Fibroblast of pulmonary artery (primary cell): ENCODE data around the gene LAMA5.

Experiments used
- DNase-seq: peaks from one replicate; pipeline ENCODE4 v3.0.0-alpha.2; 2010; ENCODE audit warnings: low read depth
- H3K4me3 ChIP-seq: replicated peaks from 2 replicates; pipeline ENCODE4 v1.5.1; 2011; ENCODE audit warnings: low read depth, mild to moderate bottlenecking, control low read depth, low read length, moderate library complexity
- TF ChIP-seq, protein P1 (sequence below): IDR thresholded peaks from 2 replicates; pipeline ENCODE4 v1.5.1; 2011; ENCODE audit warnings: mild to moderate bottlenecking, control low read depth, low read length, inconsistent platforms; ENCODE audit errors: missing control alignments

LAMA5 gene

DNA sequence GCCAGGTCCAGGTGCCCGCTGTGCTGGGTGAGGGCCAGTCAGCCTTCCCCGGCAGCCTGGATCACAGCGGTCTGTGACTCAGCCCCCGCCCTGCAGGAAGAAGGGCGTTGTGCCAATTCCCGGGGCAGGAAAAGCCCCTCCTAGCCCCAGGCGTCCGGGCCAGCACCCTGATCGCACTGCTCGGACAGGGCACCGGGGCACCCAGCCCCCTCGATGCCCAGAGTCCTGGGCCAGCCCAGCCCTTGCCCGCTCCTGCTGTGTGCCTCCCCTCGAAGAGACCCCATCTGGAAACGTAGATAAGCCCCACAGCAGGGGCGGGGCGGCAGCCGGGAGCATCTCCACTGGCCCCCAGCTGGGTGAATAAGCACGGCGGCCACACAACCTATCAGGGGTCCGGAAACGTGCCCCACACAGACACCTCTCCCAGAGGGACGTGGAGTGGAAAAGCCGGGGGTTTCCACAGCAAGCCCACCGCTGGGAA is 9.9 kb downstream of the LAMA5 start:
- H3K4me3 ChIP-seq = no peak overlapping the region
- TF ChIP-seq, protein P1, sequence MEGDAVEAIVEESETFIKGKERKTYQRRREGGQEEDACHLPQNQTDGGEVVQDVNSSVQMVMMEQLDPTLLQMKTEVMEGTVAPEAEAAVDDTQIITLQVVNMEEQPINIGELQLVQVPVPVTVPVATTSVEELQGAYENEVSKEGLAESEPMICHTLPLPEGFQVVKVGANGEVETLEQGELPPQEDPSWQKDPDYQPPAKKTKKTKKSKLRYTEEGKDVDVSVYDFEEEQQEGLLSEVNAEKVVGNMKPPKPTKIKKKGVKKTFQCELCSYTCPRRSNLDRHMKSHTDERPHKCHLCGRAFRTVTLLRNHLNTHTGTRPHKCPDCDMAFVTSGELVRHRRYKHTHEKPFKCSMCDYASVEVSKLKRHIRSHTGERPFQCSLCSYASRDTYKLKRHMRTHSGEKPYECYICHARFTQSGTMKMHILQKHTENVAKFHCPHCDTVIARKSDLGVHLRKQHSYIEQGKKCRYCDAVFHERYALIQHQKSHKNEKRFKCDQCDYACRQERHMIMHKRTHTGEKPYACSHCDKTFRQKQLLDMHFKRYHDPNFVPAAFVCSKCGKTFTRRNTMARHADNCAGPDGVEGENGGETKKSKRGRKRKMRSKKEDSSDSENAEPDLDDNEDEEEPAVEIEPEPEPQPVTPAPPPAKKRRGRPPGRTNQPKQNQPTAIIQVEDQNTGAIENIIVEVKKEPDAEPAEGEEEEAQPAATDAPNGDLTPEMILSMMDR = no peak
- peak; percentile 71 for DNase-seq

DNA sequence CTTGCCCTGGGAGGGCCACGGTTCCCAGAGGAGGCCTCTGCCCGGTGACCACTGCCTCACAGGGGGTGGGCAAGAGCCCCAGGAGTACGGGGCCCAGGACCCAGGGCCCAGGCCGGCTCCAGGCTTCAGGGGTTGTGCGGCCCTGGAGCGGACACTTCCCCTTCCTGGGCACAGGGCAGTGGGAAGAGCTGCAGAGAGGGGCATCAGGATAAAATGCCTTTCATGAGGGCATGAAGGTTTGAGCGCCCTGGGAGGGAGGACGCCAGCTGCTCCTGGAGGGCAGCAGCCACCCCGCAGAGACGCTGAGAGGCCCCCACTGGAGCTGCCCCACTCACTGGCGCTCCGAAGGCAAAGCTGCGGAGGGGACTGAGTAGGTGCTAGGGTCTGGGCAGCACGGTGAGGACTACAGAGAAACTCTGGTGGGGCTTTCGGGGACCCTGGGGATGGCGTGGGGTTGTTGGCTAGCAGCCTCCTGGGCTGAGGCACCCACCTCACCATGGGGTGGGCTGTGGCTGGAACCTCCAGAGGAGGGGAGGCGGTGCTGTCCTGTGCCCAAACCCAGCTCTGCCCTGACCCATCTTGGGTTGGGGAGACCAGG is 10.4 kb downstream of the LAMA5 start:
- TF ChIP-seq, protein P1 = no peak
- H3K4me3 ChIP-seq = no peak overlapping the region

DNA sequence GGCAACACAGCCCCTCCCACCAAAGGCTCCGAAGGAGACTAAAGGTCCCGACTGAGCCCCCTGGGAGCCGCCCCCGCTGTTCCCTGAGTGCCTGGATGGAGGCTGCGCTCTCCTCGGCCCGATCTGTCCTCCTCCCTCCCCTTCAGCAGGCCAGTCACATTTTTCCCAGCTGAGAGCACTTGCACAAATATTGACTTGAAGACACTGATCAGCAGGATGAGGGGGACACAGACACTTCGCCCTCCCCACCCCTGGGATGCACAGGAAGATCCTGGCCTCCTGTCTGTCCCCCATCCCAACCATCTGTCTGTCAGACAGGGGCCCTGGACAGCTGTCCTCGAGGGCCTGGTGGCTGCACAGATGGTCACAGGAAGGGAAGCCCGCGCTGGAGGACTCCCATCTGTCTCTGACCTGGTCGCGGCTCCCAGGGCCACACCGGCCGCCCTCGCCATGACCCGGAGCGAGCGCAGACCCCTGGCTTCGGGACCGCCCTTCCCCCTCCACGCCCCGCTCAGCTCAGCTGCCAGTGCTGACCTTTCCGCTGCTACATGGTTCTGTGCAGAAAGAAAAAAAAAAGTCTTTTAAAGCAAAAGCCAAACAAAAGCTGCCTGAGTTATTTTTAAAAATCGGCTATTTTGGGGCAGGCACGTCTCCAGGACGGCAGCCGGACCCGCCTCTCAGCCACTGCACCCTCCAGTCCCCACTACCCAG is 11.1 kb downstream of the LAMA5 start:
- no peak for DNase-seq
- no peak overlapping the region for H3K4me3 ChIP-seq
- TF ChIP-seq, protein P1 = no peak

More for the DNA sequence above, 10.4 kb downstream of the LAMA5 start:
- DNase-seq = no peak

DNA sequence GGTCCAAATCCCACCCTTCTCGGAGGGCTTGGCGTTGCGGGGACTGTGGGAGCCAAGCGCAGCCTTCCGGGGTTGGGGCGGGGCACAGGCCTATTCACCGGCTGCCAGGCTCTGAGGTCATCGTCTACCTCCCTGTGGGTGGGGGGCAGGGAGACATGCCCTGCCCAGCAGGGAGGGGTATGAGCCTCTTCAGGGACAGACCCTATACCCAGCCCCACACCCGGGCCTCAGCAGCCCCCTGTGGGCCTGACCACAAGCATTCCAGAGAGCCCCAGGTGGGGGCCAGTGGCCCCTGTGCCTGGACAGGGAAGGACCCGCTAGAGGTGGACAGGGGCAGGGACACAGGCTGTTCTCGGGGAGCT is 11.6 kb downstream of the LAMA5 start:
- DNase-seq = peak; percentile 53
- TF ChIP-seq, protein P1 = no peak
- H3K4me3 ChIP-seq = no peak overlapping the region

DNA sequence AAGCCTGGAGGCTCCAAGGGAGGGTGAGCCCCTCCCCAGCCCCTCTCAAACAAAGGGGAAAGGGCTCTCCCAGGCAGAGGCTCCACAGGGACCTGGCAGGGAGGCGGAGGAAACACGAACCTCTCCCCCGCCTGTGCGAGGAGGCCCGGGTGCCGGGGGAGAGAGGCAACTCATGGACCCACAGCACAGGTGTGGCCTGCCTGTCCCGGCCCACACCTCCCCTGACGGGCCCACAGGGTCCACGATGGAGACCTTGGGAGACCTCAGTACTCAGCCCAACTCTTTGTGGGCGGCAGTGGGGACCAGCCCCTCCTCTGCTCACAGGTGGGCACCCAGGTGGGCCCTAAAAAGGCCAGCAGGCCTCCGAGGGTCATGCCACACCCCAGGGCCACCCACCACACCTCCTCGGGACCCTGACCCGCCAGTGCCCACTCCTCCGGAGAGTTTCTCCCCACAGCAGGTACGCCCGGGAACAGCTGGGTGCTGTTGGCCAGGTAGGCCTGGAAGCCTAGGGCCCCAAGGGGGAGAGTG is 12.2 kb downstream of the LAMA5 start:
- no peak for DNase-seq
- no peak overlapping the region for H3K4me3 ChIP-seq
- TF ChIP-seq, protein P1 = no peak

DNA sequence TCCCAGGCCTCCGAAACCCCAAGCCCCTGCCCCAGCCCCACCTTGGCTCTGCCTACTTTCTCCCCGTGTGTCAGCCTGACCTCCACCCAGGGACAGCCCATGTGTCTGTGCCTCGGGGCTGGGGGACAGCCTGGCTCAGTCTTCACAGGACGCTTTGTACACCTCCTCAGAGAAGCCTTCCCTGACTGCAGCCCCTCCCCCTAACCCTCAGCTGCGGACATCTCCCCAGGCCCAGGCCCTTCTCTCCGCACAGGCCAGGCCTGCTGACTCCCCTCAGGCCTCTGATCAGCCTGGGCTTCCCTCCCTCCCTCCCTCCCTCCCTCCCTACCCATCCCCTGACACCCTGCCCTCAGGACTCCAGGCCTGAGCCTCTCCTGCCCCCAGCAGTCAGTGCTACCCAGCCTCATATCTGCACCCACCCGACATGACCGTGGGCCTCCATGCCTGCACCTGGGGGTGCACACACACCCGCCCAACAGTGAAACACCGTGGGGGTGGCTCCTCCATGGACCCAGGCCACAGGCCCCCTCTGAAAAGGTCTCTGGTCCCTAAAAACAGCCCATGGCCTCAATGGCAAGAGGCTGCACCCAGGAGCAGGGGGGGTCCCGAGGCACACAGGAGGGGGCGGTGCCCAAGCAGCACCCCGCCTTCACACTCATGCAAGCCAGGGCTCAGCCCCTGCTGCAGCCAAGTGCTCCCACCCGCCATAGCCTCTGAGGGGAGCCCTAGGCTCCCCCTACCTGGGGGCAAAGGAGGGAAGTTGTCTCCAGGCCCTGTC is 12.9 kb downstream of the LAMA5 start:
- TF ChIP-seq, protein P1 = no peak
- H3K4me3 ChIP-seq = no peak overlapping the region
- DNase-seq = no peak
